Fibroblast of mammary gland (primary cell): ENCODE results near the gene CLDN9.

Source experiments
- DNase-seq: peaks from one replicate; pipeline ENCODE4 v3.0.0-alpha.2; 2010; ENCODE audit warnings: low read depth
- H3K4me3 ChIP-seq: 2 replicates; pipeline ENCODE4 v1.5.1; 2011; ENCODE audit warnings: low read depth, mild to moderate bottlenecking, low read length, moderate library complexity; ENCODE audit not compliant: control insufficient read depth
- CTCF ChIP-seq: conservative IDR thresholded peaks from 2 replicates; pipeline ENCODE4 v1.5.1; 2011; ENCODE audit warnings: low read depth, low read length, inconsistent platforms; ENCODE audit not compliant: control insufficient read depth, insufficient read depth

Gene CLDN9

GRCh38 chr16:2971134-2971984, 41.4 kb upstream of the CLDN9 start:
- DNase-seq: no peak
- no peak for TF ChIP-seq CTCF
- H3K4me3 ChIP-seq: no peak overlapping the region

GRCh38 chr16:2971985-2972784, 40.5 kb upstream of the CLDN9 start:
- DNase-seq: no peak
- TF ChIP-seq CTCF: no peak
- H3K4me3 ChIP-seq: no peak overlapping the region

- H3K4me3 ChIP-seq: no peak overlapping the region
- DNase-seq: no peak
- TF ChIP-seq CTCF: no peak
Observed at GRCh38 chr16:2973093-2973492, 39.6 kb upstream of the CLDN9 start.

GRCh38 chr16:2973605-2974318, 39.0 kb upstream of the CLDN9 start:
- TF ChIP-seq CTCF: no peak
- H3K4me3 ChIP-seq: no peak overlapping the region
- no peak for DNase-seq

GRCh38 chr16:2974319-2975056, 38.2 kb upstream of the CLDN9 start:
- no peak for DNase-seq
- no peak overlapping the region for H3K4me3 ChIP-seq
- no peak for TF ChIP-seq CTCF

GRCh38 chr16:2975161-2975795, 37.4 kb upstream of the CLDN9 start:
- H3K4me3 ChIP-seq: no peak overlapping the region
- TF ChIP-seq CTCF: no peak
- DNase-seq: no peak
